Measurements from ENCODE around the gene C16orf89.
A peak's percentile ranks its signal among the peaks of the same experiment; 100 is the strongest.

Gene C16orf89

GRCh38 chr16:5058476-5058875 lies 7.3 kb downstream of the C16orf89 start:
- H3K4me3 ChIP-seq (replicated peaks; ENCODE audit: insufficient read depth, low read length) = no peak overlapping the region
- no peaks in the 10 kb centered on the region for H3K27me3 ChIP-seq (ENCODE audit: insufficient read depth, poor library complexity, severe bottlenecking)
- no peak overlapping the region for H3K27ac ChIP-seq (replicated peaks)
- no peak for DNase-seq (ENCODE audit: low read depth in 1 of 2, low spot score in 1 of 2)
- TF ChIP-seq REST (IDR thresholded peaks at IDR 0.05; ENCODE audit: insufficient replicate concordance, low read depth) = no peak
- TF ChIP-seq GABPA (IDR thresholded peaks at IDR 0.05; ENCODE audit: low read depth) = no peak
- TF ChIP-seq POLR2AphosphoS5 (IDR thresholded peaks at IDR 0.05; ENCODE audit: low read depth) = no peak

- no peak overlapping the region for H3K27ac ChIP-seq (replicated peaks)
- peak in 1 of 2 experiments; percentile 53 for DNase-seq (ENCODE audit: low read depth in 1 of 2, low spot score in 1 of 2)
- no peaks in the 10 kb centered on the region for H3K27me3 ChIP-seq (ENCODE audit: insufficient read depth, poor library complexity, severe bottlenecking)
- peak; percentile 68 for TF ChIP-seq CTCF (IDR thresholded peaks at IDR 0.05; ENCODE audit: insufficient read depth, low read length)
- TF ChIP-seq POLR2AphosphoS5 (IDR thresholded peaks at IDR 0.05; ENCODE audit: low read depth) = no peak
- no peak overlapping the region for H3K4me3 ChIP-seq (replicated peaks; ENCODE audit: insufficient read depth, low read length)
Measured at GRCh38 chr16:5056352-5056751, 9.4 kb downstream of the C16orf89 start.

GRCh38 chr16:5054876-5055865 lies 10.6 kb downstream of the C16orf89 start:
- Histone ChIP-seq H3K27ac (replicated peaks) (no peak overlapping the region), H3K27me3 (ENCODE audit: insufficient read depth, poor library complexity, severe bottlenecking) (no peaks in the 10 kb centered on the region), H3K4me3 (replicated peaks; ENCODE audit: insufficient read depth, low read length) (no peak overlapping the region)
- DNase-seq (ENCODE audit: low read depth in 1 of 2, low spot score in 1 of 2) = no peak
- TF ChIP-seq CTCF (IDR thresholded peaks at IDR 0.05; ENCODE audit: insufficient read depth, low read length) (no peak), POLR2AphosphoS5 (IDR thresholded peaks at IDR 0.05; ENCODE audit: low read depth) (no peak), GABPA (IDR thresholded peaks at IDR 0.05; ENCODE audit: low read depth) (no peak), REST (IDR thresholded peaks at IDR 0.05; ENCODE audit: insufficient replicate concordance, low read depth) (no peak), SPI1 (IDR thresholded peaks at IDR 0.05; ENCODE audit: borderline replicate concordance, low read depth) (no peak)

- TF ChIP-seq POLR2AphosphoS5 (IDR thresholded peaks at IDR 0.05; ENCODE audit: low read depth) (no peak), REST (IDR thresholded peaks at IDR 0.05; ENCODE audit: insufficient replicate concordance, low read depth) (no peak), GABPA (IDR thresholded peaks at IDR 0.05; ENCODE audit: low read depth) (no peak), CTCF (IDR thresholded peaks at IDR 0.05; ENCODE audit: insufficient read depth, low read length) (no peak), SPI1 (IDR thresholded peaks at IDR 0.05; ENCODE audit: borderline replicate concordance, low read depth) (no peak)
- no peak for DNase-seq (ENCODE audit: low read depth in 1 of 2, low spot score in 1 of 2)
- peaks cover 2% of the 10 kb centered on the region for H3K27me3 ChIP-seq (ENCODE audit: insufficient read depth, poor library complexity, severe bottlenecking)
- H3K4me3 ChIP-seq (replicated peaks; ENCODE audit: insufficient read depth, low read length) = no peak overlapping the region
- no peak overlapping the region for H3K27ac ChIP-seq (replicated peaks)
Measured at GRCh38 chr16:5046914-5047313, 18.8 kb downstream of the C16orf89 start.
